NCI-H2029 treated with DMSO at 0.1 percent for 48 hours (cell line): ENCODE results near the gene CFLAR.
A peak's percentile ranks its signal among the peaks of the same experiment; 100 is the strongest.
"Not testable (repeated sequence)": the region's sequence is repeated elsewhere in the genome, so short reads cannot be mapped to it uniquely, and the experiment has no call there.

Experiments used
- DNase-seq: peaks from one replicate; lab custom pipeline; 2025; lab: John Stamatoyannopoulos, UW

CFLAR gene

DNA sequence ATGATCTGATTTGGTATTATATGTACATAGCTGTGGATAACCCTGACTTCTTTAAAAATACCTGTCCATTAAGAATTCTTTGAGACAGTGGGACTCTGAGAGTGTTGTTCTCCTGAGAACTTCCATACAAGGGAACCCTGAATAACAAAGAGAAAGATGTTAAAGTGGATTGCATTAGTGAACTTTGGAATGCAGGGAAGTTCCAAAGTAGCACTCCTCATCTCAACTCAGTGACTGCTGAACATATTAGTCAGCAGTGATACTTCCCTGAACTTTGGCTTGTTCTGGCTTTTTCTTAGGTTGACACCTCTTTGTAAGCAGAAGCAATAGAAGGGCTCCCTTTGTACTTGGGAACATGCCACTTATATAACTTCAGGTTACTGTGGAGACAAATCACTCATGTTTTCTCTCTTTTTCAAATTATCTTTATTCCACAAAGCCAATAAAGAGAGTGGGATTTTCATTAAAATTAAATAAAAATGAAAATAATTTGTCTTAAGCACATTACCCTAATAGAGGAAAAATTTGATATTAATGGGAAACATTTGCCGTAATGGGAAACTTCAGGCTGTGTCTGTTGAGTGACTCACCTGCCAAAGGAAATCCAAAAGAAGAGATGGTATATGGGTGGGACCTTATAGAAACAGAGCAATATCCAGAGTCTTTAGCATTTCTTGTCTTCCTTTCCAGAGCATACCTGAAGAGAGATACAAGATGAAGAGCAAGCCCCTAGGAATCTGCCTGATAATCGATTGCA is 33.3 kb downstream of the CFLAR start:
- DNase-seq: no peak

DNA sequence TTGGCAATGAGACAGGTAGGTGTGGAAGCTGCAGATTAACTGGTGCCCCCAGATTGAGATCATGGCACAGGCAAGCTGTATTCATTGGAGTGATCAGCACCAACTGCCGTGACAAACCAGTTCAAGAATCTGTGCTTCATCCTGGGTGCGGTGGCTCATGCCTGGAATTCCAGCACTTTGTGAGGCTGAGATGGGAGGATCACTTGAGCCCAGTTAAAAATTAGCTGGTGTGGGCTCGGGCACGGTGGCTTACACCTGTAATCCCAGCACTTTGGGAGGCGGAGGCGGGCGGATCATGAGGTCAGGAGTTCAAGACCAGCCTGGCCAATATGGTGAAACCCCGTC is 33.8 kb downstream of the CFLAR start:
- not testable (repeated sequence) for DNase-seq

DNA sequence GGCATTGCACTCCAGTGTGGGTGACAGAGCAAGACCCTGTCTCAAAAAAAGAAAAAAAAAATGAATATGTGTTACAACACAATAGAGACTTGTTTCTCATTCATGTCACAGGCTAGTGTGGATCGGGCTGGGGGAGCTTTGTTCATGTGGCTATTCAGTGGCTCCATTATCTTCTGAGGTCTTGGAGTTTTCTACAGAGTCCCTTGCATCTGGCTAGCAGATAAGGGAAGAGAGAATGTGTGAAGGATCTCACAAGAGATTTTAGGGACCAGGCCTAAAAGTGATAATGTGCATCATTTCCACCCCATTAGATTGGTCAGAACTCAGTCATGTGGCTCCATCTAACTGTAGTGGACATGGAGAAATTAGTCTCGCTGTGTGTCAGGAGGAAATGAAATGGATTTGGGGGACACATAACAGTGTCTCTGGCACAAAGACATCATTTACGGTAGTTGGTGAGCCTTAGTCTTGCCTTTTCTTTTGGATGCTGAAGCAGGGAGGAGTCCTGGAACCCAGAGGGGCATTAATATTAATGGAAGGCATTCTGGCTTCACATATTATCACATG is 34.6 kb downstream of the CFLAR start:
- DNase-seq: no peak

DNA sequence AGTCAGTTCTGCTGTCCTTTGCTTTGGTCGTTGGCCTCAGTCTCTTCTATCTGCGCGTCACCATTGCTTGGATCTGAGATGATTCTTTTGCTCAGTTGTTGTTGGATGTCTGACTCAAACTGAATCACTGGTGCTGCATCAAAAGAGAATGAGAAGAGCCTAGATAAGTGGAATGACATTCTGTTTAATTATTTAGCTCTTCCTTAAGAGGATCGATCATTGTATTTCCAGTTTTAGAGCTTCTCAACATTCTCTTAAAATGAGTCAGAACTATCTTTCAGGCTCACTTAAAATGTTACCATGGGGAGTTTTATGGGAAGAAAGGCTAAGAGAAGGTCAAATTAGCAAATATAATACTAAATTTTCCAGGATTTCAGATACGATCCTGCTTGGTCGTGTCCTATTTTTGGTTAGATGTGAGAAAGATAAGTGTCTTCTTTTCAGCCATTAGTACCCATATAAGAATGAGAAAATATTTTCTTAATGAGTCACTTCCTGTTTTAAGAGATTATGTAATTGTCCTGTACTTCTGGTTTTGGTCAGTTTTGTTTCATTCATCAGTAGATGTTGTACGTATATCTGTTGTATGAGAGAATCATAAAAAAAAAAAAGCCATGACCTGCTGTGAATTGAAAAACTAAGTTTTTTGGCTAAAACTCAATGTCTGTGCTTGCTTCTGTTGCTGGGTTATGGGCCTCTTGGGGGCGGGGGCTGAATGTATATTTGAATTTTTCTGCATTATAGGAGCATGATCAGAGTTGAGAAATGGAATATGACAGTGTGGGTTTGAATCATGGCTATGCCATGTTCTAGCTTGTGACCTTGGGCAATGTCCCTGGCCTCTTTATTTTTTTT is 35.4 kb downstream of the CFLAR start:
- no peak for DNase-seq

DNA sequence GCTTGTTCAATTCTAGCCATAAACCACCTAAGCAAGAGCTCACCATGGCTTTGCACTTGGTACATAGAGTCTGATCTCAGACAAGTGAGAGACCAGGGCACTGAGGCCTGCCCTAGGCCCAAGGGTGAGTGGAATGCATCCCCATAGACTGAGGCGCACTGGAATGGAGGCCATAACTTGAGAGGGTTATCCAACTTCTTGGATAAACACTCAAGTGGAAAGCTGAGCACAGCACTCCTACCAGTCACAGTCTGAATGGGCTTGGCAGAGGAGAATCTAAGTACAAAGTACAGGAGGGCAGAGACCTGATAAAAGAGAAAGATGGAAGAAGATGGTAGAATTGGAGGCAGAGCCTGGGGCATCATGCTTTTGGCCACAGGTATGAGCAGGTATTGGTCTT is 36.6 kb downstream of the CFLAR start:
- no peak for DNase-seq

DNA sequence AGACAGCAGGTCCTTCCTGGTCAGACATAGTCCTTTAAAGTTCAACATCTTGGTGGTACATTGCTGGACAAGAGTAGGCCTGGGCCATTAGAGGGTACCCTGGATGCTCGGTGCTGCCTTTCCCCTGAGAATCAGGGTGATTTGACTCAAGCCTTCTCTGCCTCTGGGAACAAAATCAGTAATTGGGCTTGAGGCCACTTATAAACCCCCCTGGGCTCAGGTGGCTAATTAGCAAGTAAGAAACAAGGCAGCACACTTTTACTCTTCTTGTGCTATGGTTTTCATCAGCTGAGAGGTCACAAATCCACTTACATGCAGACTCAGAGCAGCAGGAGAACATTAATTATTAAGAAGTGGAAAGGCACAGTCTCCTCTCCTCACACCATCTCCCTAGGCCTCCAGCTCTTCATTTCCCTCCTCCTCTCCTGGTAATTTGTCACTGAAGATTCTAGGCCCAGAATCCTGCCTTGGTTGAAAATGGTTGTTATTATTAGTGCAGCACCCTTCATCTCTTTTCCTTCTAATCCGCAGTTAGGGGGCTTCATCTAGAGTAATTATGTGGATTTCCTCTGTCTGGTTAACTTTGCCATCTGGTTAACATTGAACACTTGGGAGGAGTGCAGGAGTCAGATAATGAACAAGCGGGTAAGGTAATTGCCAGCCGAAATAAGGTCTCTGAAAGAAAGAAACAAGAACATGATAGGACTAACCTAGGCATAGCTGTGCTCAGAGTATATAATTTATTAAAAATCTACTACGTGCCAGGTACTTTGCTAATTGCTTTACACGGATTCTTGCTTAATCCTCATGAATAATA is 37.2 kb downstream of the CFLAR start:
- no peak for DNase-seq

DNA sequence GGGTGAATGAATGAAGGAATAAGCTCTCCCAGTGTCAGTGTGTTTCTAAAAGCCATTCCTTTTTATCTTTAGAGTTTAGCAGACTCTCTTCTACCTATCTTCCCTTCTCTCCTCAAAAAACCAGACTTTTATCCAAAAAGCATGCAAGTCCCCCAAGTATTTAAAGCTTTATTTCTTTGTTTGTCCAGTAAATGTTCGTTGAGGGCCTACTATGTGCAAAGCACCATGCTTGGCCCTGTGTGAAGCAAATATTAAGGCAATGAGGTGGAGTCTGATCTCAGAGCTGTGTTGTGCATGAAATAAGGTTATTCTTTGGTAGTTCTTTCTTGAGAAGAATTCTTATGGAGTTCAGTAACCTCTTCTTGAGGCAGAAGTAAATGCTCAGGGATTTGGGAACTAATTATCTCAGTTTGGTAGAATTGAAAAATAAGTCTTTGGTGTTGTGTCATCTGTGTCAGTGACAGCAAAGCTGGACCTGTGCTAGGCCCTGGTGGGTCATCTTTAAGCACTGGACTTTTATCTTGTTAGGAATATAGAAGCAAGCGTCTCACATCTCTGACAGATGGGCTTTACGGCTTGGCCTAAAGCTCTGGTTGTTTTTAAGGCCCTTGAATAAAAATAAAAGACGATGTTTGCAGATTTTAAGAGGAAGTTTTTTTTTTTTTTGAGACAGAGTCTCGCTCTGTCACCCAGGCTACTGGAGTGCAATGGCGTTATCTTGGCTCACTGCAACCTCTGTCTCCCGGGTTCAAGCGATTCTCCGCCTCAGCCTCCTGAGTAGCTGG is 38.8 kb downstream of the CFLAR start:
- DNase-seq: no peak

DNA sequence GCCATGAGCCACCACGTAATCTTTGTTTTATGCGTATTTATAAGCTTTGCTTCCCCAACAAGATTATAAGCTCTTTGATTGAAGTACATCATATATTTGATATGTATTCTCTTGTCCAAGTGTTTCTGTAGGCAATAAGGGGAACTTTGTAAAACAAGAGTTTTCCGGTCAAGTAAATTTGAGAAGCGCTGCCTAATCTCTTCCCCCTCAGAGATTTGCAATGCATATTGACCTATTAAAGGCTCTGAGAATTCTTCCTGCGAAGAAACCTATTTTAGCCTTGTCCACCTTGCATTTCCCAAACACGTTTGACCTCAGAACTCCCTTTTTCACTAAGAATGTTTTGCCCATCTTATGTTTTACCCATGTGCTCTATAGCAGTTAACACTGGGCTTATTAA is 40.1 kb downstream of the CFLAR start:
- DNase-seq: no peak

DNA sequence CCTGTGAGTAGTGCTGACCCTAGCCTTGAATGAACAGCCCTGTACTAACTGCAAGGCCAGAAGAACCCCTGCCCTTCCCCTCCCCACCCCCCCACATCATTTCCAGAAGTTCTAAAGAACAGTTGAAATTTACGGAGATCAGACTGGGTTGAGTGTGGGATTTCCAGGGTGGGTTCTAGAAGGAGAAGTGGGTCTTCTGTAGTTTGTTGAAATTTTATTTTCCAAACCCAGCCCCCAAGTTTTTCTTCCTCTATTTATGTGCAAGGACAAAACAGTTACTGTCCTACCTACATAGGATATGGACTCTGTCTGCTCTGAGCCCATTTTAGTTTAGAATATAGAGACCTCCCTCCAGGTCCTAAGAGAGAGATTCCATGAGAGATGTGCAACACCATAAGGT is 40.7 kb downstream of the CFLAR start:
- no peak for DNase-seq

DNA sequence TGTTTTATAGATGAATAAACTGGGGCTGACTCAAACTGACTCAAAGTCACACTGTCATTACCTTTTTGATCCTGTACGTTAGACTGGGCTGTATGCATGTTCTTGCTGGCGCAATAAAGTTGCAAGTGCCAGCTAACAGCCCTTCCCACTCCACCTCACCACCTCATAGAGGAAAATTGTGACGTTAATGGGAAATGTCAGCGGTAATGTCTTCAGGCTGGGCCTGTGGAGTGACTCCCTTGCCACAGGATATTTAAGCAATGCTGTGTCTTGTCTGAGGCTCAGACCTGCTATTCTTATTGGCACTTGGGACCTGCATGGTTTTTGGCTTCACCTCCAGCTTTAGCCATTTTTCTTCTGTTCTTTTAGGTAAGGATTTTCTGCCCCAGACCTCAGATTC is 41.7 kb downstream of the CFLAR start:
- no peak for DNase-seq

DNA sequence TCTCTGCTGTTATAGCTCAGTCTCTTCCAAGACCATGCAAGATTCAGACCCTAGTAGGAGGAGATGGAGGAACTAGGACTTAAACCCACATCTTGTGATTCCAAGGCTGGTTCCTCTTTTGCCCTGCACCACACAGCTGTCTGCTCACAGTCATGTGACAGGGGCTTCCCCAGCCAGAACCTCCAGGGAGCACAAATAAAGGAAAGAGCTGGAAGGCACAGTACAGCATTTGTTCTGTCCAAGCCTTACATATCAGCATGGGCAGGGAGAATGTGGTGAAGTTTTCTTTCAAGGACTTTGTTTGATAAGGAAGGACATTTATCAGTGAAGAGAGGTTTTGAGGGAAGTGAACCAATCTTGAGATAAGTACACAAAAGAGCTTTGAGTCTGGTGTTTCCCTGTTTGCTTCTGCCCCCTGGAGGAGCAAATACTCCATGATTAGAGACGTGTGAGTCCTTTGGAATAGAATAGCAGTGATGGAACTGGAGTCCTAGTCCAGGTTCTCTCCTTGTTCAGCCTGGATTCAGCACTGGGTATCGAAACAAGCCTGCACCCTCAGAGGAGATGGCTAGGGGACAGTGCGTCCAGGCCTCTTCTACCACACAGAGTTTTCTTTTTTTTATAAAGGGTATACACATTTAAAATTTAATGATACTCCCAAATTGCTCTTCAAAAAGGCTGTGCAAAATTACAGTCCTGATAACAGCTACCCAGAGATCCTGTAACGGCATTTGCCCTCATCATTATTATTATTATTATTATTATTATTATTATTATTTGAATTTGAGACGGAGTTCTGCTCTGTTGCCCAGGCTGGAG is 42.4 kb downstream of the CFLAR start:
- DNase-seq: peak; percentile 29

DNA sequence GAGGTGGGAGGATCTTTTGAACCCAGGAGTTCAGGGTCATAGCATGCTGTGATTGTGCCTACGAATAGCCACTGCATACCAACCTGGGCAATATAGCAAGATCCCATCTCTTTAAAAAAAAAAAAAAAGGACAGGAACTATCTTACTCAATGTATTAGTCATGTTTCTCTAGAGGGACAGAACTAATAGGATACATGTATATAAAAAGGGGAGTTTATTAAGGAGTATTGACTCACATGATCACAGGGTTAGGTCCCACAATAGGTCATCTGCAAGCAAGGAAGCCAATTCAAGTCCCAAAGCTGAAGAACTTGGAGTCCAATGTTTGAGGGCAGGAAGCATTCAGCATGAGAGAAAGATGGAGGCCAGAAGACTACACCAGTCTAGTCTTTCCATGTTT is 48.2 kb downstream of the CFLAR start:
- DNase-seq: no peak

DNA sequence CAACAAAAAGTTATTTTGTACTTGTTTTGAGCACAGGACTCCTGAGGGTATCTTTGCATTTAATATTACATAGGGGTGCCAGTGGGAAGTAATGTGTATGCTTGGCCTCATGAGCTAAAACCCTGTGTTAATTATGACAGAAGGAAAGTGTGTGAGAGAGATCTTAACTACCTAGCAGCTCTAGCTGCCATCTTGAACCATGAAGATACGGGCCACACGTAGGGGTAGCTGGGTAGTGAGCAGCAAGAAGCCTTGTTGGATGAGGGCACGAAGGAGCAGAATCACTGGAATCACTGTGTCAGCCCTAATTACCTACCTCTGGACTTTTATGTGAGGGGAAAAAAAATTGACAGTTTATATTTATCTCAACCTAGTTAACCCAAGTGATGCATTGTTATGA is 51.6 kb downstream of the CFLAR start:
- DNase-seq: no peak

DNA sequence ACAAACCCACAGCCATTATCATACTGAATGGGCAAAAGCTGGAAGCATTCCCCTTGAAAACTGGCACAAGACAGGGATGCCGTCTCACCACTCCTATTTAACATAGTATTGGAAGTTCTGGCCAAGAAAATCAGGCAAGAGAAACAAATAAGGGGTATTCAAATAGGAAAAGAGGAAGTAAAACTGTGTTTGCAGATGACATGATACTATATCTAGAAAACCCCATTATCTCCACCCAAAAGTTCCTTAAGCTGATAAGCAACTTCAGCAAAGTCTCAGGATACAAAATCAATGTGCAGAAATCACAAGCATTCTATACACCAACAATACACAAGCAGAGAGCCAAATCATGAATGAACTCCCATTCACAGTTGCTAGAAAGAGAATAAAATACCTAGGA is 52.5 kb downstream of the CFLAR start:
- not testable (repeated sequence) for DNase-seq

DNA sequence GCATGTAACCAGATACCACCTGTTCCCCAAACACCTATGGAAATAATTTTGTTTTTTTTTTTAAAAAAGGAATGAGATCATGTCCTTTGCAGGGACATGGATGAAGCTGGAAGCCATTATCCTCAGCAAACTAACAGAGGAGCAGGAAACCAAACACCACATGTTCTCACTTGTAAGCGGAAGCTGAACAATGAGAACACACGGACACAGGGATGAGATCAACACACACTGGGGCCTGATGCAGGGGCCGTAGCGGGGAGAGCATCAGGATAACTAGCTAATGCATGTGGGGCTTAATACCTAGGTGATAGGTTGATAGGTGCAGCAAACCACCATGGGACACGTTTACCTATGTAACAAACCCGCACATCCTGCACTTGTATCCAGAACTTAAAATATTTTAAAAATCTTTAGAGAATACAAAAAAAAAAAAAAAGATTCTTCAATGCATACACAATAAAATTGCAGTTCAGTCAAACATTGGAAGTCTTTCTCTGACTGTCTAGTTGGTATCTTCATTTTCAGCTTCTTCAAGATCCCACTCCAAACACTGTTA is 55.4 kb downstream of the CFLAR start:
- DNase-seq: no peak

DNA sequence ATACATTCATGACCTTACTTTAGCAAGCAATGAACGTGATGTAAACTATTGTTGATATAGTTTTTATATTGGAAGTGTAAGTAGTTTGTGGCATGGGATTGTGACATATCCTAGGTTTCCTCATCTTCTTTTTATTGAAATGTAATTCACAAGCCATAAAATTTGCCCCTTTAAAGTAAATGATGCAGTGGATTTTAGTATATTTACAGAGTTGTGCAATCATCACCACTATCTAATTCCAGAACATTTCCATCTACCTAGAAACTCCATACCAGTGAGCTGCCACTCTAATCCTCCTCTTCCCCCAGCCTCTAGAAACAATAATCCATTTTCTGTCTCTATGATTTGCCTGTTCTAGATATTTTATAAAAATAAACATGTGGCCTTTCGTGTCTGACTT is 56.3 kb downstream of the CFLAR start:
- no peak for DNase-seq

DNA sequence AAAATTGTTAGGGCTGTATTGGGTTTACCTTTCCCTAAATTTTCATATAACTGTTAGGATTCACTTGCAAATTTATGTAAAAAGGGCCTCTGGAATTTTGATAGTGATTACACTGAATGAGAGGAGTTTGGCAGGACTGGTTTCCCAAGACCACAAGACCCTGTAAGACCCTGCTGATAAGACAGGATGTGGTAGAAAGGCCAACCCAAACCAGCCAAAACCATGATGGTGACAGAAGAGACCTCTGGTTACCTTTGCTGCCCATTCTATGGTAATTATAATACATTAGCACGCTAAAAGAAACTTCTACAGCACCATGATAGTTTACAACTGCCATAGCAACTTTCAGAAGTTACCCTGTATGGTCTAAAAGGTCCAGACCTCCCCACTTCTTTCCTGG is 58.7 kb downstream of the CFLAR start:
- DNase-seq: no peak

DNA sequence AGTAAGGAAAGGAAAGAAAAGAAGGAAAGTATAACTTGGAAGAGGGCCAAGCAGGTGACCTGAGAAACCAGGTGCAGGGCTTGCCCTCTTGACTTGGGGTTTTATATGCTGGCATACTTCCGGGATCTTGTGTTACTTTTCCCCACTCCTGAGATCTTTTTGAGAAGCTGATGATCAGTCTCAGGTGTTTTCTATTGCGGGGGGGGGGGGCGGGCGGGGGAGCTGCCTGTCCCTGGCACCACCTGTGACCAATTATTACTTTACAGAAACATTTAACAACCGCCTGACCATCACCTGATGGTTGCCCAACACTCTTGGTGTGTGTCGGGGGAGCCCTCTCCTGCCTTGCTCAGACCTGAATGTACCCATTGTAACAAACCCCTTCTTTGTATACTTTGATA is 60.1 kb downstream of the CFLAR start:
- DNase-seq: no peak

DNA sequence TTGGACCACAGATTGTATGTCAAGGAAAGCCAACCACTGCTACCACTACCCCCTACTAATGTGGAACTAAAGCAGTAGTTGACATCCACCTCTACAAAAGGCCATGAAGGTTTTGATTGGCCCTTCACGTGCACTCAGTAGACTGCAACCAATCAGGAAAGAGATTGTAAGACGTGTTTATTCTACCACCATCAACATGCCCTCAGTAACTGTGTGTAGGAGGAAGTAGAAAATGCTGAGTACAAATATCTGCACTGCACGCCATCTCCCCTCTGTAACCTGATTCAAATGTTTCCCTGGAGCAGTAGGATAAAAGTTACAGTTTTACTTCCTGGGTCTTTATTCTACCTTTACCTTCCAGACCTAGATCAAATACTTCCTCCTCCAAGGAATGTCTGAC is 64.0 kb downstream of the CFLAR start:
- no peak for DNase-seq

DNA sequence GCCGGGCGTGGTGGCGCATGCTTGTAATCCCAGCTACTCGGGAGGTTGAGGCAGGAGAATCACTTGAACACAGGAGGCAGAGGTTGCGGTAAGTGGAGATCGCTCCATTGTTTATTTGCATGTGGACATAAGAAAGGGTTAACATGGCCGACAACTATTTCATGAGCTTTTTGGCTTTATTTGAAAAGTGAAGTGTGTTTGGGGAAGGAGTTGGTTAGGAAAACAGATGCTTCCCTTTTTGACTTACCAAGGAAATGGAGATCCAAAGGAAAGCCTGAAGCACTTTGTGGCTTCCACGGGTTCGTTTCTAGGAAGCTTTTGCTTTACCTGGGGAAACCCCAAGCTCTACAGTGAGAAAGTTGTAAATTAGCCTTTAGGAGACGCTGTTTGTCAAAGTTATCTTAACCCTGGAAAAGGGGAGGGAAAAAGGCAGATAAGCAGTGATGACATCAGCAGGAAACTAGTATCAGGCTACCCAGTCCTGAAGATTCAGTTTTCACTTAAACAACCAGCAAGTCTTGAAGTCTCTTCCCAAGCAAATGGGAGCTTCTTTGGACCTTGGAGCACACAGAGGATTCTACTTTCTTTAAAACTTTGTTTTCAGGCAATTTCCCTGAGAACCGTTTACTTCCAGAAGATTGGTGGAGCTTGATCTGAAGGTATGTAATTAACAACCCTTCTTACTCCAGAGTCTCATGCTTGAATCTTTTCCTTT is 66.8 kb downstream of the CFLAR start, which contains the start of gene CASP10:
Gene CASP10 (plus strand): TSS at position 492 of the 715 bp plus-strand sequence. CDS start 2,637 bp downstream, outside the sequence.
- no peak for DNase-seq
